Activated CD4-positive, alpha-beta T cell treated with anti-CD3 and anti-CD28 coated beads, Interleukin-2, amount 50 U/mL, for 48 hours (primary cell): ENCODE data around the gene CALML3.

Source experiments
- DNase-seq, 2 experiments: peaks; one replicate each; pipeline ENCODE4 v3.0.0-alpha.2; 2020

CALML3 gene

GRCh38 chr10:5573968-5574641, 49.3 kb downstream of the CALML3 start:
- no peak for DNase-seq

DNA sequence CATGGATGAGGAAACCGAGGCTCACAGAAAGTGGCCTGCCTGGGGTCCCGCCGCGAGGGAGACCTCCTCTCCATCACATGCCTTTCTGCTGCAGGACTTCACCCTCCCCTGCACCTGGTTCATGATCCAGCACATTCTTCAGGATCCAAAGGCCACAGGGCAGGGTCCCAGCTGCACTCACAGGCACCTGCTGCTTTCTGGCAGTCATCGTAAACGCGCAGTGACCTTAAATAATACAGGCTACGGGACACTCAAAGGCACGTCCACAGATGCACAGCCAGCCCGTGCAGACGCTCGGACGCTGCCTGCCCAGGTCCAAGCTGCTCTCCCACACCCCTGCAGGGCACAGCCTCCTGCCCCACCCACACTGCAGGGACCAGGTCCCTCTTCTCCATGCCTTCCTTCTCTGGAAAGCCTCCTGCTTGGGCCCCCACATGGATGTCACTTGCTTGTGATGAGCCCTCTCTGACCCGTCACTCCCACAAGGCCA, 49.9 kb downstream of the CALML3 start:
- no peak for DNase-seq

DNA sequence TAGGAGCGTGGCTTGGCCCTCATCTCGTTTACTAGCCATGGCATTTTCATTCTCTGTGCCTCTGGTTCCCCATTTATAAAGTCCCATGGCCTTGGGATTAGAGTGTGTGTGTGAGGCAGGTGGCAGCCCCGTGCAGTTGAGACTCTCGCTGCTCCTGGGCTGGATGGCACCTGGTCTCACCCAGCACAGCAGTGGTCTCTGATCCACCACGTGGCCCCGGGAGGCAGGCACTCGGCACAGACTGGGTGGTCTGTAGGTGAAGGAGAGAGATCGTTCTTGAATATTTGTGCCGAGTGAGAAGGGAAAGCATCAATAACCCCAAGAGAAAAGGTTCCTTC, 50.4 kb downstream of the CALML3 start:
- DNase-seq: no peak

- no peak for DNase-seq
These were observed 50.9 kb downstream of the CALML3 start for GRCh38 chr10:5575482-5576153.

DNA sequence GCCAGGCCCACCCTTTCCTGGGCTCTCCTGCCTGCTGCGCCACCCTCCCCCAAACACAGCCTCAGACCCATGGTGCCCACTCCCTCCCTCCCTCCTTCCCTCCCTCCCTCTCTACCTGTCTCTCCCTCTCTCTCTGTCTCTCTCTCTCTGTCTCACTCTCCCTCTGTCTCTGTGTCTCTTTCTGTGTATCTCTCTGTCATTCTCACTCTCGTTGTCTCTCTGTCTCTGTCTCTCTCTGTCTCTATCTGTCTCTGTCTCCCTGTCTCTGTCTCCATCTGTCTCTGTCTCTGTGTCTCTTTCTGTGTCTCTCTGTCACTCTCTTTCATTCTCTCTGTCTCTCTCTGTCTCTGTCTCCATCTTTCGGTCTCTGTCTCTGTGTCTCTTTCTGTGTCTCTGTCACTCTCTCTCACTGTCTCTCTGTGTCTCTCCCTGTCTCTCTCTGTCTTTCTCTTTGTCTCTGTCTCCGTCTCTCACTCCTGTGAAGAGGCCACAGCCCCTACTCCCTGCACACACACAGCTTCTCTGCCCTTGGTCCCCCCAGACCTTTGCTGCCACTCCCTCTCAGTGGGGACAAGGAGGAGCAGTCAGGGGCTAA, 51.5 kb downstream of the CALML3 start:
- DNase-seq: no peak
